ENCODE results near the gene NPAT.
A peak's percentile ranks its signal among the peaks of the same experiment; 100 is the strongest.

Gene NPAT

DNA sequence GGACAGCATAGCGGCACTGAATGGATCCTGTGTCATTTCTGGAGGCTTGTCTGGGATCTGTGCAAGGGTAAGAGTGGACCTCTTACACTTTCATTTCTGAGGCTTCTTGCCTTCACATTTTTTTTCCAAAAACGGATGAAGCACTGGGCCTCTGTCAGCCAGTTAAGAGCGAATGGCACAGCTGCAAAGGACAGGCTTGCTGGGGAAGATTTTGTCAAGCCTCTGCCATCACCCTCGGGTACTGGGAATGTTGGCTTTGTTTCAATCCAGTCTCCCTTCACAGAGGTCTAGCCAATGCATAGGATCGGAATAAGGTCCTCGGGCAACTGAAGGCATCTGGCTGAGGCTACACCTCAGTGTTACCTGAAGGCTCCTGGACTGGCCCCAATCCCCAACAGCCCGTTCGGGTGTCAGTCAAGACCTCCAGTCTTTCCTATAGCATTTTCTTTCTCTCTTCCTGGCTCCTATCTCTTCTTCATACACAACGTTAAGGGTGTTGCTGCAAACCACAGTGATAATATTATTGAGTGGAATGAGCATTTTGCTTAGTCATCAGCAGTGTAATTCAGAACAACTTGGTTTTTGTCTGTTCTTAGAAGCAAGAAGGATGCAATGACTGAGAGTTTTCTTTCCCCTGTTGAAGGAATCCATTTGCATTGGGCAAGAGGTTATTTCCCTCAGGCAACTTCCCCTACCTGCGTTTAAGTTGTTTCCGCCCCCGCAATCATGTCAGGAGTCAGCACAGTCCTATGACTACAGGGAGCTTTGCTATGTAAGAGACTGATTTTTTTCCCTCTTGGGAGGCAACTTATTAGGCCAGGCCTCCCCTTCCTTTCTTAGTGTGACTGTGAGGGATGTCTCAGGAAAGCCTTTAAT lies 22.8 kb downstream of the NPAT start:
- peak; percentile 64 for DNase-seq (ENCODE audit: low read depth)
- TF ChIP-seq, protein P1, sequence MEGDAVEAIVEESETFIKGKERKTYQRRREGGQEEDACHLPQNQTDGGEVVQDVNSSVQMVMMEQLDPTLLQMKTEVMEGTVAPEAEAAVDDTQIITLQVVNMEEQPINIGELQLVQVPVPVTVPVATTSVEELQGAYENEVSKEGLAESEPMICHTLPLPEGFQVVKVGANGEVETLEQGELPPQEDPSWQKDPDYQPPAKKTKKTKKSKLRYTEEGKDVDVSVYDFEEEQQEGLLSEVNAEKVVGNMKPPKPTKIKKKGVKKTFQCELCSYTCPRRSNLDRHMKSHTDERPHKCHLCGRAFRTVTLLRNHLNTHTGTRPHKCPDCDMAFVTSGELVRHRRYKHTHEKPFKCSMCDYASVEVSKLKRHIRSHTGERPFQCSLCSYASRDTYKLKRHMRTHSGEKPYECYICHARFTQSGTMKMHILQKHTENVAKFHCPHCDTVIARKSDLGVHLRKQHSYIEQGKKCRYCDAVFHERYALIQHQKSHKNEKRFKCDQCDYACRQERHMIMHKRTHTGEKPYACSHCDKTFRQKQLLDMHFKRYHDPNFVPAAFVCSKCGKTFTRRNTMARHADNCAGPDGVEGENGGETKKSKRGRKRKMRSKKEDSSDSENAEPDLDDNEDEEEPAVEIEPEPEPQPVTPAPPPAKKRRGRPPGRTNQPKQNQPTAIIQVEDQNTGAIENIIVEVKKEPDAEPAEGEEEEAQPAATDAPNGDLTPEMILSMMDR (IDR thresholded peaks at IDR 0.05; ENCODE audit: low read depth, low read length, missing control alignments): no peak
- no peak overlapping the region for H3K4me3 ChIP-seq (ENCODE audit: low read depth, low read length)

DNA sequence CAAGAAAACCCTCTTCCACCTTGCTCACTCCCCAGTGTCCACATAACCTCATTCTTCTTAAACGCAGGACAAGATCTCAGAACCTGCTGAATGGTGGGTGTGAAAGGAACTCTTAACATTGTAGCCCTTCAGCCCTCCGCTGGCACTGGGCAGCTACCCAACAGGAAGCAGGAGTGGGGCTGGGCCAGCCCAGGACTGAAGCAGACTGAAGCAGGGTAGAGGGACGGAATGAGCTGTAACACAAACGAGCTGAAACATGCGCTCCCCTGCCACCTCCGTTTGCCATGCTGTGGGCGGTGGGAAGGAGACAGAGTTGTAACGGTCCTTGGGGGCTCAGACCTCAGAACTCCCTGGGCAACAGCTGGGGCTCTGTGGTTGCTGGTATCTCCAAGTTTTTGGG lies 23.6 kb downstream of the NPAT start:
- DNase-seq (ENCODE audit: low read depth): no peak
- H3K4me3 ChIP-seq (ENCODE audit: low read depth, low read length): no peak overlapping the region
- TF ChIP-seq, protein P1 (IDR thresholded peaks at IDR 0.05; ENCODE audit: low read depth, low read length, missing control alignments): no peak

DNA sequence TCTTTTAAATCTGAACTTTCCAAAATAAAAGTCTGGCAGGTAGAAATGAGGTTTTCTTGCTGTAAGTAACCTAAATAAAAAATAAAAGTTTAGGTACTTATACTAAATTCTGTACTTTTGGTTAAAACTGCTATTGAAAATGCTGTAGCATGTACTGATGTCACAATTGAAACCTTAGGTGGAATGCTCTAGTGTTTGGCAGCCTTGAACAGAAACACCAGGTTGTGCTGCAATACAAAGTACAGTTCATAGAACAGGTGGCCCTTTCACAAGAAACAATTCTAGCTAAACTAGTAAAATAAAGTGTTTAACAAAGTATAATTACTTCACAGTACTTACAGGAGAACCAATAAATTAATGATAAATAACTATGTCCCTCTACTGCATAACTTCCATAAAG lies 25.1 kb downstream of the NPAT start:
- peak; percentile 12 for DNase-seq (ENCODE audit: low read depth)
- H3K4me3 ChIP-seq (ENCODE audit: low read depth, low read length): no peak overlapping the region
- TF ChIP-seq, protein P1 (IDR thresholded peaks at IDR 0.05; ENCODE audit: low read depth, low read length, missing control alignments): no peak

DNA sequence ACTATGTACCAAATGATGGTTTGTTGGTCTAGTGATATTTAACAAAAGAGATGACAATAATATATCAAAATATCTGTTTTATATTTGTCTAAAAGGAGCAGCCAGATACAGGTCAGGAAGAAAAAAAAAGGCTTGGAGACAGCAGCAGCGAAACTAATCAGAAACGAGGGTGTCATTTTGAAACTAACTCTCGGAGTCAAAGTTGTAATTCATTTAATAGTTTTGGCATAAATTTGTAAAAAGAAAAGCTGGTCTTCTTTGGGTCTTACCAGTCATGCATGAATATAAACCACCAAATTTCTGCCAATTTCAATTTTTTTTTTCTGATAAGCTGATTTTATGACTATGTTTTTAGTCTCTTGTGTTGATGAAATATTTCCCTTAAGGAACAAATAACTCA lies 25.5 kb downstream of the NPAT start:
- no peak overlapping the region for H3K4me3 ChIP-seq (ENCODE audit: low read depth, low read length)
- TF ChIP-seq, protein P1 (IDR thresholded peaks at IDR 0.05; ENCODE audit: low read depth, low read length, missing control alignments): no peak
- DNase-seq (ENCODE audit: low read depth): no peak

DNA sequence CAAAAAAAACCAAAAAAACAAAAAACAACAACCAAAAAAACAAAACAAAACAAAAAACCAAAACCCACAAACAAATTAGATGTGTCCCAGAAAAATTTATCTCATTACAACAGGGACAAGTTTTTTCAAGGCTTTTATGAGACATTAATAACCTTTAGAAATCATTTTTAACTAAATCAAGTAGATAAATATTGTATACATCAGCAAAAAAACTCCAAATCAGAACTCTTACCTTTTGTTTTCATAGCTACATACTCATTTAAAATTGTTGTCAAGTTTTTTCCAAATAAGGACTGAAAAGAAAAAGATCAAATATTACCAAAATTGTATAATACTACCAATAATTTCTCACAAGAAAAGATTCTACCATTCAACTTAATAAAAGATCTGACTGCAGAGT lies 28.7 kb downstream of the NPAT start:
- DNase-seq (ENCODE audit: low read depth): no peak
- no peak overlapping the region for H3K4me3 ChIP-seq (ENCODE audit: low read depth, low read length)
- TF ChIP-seq, protein P1 (IDR thresholded peaks at IDR 0.05; ENCODE audit: low read depth, low read length, missing control alignments): no peak

DNA sequence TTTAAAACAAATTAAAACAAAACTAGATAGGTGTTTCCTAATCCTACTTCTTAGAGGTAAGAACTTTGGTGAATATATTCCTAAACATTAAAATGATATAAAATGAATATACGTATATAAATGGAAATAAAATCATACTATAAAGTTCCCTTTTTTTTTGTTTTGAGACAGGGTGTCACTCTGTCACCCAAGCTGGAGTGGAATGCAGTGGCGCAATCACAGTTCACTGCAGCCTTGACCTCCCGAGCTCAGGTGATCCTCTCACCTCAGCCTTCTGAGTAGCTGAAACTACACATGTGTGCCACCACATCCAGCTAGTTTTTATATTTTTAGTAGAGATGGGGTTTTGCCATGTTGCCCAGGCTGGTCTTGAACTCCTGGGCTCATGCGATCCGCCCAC lies 44.9 kb downstream of the NPAT start:
- no peak for DNase-seq (ENCODE audit: low read depth)
- TF ChIP-seq, protein P1 (IDR thresholded peaks at IDR 0.05; ENCODE audit: low read depth, low read length, missing control alignments): no peak
- no peak overlapping the region for H3K4me3 ChIP-seq (ENCODE audit: low read depth, low read length)

DNA sequence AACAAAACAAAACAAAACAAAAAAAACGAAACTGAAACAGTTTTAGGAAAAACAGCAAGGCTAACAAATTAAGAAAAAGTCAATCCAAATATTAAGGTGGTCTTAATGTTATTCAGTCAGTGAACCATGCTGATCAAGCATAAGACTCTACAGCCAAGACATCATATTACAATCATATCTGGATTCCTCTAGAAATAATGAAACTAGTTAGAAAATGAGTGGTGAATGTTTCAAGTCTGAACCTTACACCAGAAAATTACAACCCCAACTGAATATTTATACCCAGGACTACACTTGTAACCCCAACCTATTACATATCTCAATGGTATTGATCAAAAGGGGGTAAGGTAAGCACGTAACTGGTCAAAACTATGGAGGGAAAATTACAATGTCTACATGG lies 52.3 kb downstream of the NPAT start:
- no peak for DNase-seq (ENCODE audit: low read depth)
- TF ChIP-seq, protein P1 (IDR thresholded peaks at IDR 0.05; ENCODE audit: low read depth, low read length, missing control alignments): no peak
- no peak overlapping the region for H3K4me3 ChIP-seq (ENCODE audit: low read depth, low read length)

All from GM12864 (cell line).